ENCODE results near the gene FOXRED2. TPM values are rescaled to one million over a fixed set of nuclear protein-coding genes. Genes with fewer than 3 reads are reported as not detected.
"Not testable (repeated sequence)": the region's sequence is repeated elsewhere in the genome, so short reads cannot be mapped to it uniquely, and the experiment has no call there.

FOXRED2 gene
- total RNA-seq, 1 experiment from 2014 or later = 220 TPM

DNA sequence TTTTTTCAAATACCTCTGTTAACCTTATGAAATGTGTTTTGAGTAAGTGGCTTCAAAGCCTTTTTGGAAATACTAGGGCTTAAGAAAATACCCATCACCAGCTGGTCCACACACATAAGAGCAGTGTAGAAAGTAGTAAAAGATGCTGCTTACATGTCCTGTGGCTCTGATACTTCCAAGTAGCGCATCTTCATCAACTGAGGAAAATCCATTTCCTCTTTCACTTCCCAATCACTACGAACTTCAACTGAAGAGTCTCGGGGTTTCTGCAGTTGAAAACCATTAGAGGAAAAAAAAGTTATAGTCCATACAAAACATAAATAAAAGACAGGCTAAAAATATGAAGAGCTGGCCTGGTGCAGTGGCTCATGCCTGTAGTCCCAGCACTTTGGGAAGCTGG, 13.6 kb upstream of the FOXRED2 start:
- Mint-ChIP-seq H3K4me3 (ENCODE audit: unreplicated experiment) (no peak overlapping the region), H3K9me3 (ENCODE audit: unreplicated experiment) (no peaks in the 10 kb centered on the region), H3K27me3 (ENCODE audit: insufficient read depth, unreplicated experiment) (no peaks in the 10 kb centered on the region), H3K36me3 (ENCODE audit: insufficient read depth, unreplicated experiment) (peaks cover 96% of the 10 kb centered on the region), H3K4me1 (ENCODE audit: low read depth, unreplicated experiment) (no peaks in the 10 kb centered on the region), H3K27ac (ENCODE audit: unreplicated experiment) (no peak overlapping the region)
- intact Hi-C loops (cut with micrococcal nuclease; ENCODE audit: unreplicated experiment) = loop anchor here (10.0 kb wide), 1 partner anchor 254 kb away; the partner anchor contains the start of gene IFT27
- ChIA-PET POLR2A (no interaction called here), CTCF (no interaction called here)
- Histone ChIP-seq H3K36me3 (ENCODE audit: control insufficient read depth, insufficient read depth, low read length) (peaks cover 6% of the 10 kb centered on the region), H3K4me3 (ENCODE audit: low read depth, low read length) (no peak overlapping the region), H3K9me3 (no peaks in the 10 kb centered on the region), H3K27me3 (replicated peaks; ENCODE audit: control insufficient read depth, insufficient read depth, low read length) (no peaks in the 10 kb centered on the region), H3K4me1 (no peaks in the 10 kb centered on the region)
- BruUV-seq (replicated peaks) = no TSS peak
- TF ChIP-seq, protein P1, sequence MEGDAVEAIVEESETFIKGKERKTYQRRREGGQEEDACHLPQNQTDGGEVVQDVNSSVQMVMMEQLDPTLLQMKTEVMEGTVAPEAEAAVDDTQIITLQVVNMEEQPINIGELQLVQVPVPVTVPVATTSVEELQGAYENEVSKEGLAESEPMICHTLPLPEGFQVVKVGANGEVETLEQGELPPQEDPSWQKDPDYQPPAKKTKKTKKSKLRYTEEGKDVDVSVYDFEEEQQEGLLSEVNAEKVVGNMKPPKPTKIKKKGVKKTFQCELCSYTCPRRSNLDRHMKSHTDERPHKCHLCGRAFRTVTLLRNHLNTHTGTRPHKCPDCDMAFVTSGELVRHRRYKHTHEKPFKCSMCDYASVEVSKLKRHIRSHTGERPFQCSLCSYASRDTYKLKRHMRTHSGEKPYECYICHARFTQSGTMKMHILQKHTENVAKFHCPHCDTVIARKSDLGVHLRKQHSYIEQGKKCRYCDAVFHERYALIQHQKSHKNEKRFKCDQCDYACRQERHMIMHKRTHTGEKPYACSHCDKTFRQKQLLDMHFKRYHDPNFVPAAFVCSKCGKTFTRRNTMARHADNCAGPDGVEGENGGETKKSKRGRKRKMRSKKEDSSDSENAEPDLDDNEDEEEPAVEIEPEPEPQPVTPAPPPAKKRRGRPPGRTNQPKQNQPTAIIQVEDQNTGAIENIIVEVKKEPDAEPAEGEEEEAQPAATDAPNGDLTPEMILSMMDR (IDR thresholded peaks at IDR 0.05; ENCODE audit: insufficient read depth in 1 of 2, low read depth in 1 of 2, low read length in 1 of 2, severe bottlenecking in 1 of 2, unreplicated experiment in 1 of 2) = no peak
- DNase-seq = no peak

DNA sequence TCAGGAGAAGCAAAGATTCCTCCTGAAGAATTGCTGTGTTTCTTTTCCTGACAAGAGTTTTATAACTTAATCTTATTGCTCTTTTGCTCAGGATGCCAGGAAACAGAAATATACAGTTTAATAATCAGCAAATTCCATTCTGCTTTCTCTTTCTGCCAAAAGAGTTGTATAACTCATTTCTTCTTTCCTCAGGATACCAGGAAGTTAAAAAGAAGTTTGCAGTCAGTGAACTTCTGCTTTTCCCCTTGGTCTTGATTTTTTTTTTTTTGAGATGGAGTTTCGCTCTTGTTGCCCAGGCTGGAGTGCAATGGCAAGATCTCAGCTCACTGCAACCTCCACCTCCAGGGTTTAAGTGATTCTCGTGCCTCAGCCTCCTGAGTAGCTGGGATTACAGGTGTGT, 13.1 kb upstream of the FOXRED2 start:
- H3K27me3 ChIP-seq (replicated peaks; ENCODE audit: control insufficient read depth, insufficient read depth, low read length); H3K27ac Mint-ChIP-seq (ENCODE audit: unreplicated experiment); CTCF ChIA-PET; H3K4me3 Mint-ChIP-seq (ENCODE audit: unreplicated experiment); H3K4me1 Mint-ChIP-seq (ENCODE audit: low read depth, unreplicated experiment); H3K4me1 ChIP-seq; H3K36me3 ChIP-seq (ENCODE audit: control insufficient read depth, insufficient read depth, low read length); H3K9me3 ChIP-seq; BruUV-seq (replicated peaks); DNase-seq; POLR2A ChIA-PET; H3K4me3 ChIP-seq (ENCODE audit: low read depth, low read length); H3K9me3 Mint-ChIP-seq (ENCODE audit: unreplicated experiment); H3K27me3 Mint-ChIP-seq (ENCODE audit: insufficient read depth, unreplicated experiment): not testable (repeated sequence)
- peaks cover 96% of the 10 kb centered on the region for H3K36me3 Mint-ChIP-seq (ENCODE audit: insufficient read depth, unreplicated experiment)
- intact Hi-C loops (cut with micrococcal nuclease; ENCODE audit: unreplicated experiment) = loop anchor here (10.0 kb wide), 1 partner anchor 255 kb away; the partner anchor contains the start of gene IFT27

DNA sequence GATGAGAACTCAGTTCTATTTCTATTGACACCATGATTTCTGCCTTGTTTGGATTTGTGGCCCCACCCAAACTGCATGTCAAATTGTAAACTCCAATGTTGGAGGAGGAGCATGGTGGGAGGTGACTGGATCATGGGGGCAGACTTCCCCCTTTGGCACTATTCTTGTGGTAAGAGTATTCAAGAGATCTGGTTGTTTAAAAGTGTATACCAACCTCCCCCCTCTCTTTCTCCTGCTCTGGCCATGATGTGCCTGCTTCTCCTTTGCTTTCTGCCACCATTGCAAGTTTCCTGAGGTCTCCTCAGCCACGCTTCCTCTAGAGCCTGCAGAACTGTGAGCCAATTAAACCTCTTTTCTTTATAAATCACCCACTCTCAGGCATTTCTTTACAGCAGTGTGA, 7.9 kb upstream of the FOXRED2 start:
- ChIA-PET CTCF (no interaction called here), POLR2A (no interaction called here)
- no peaks in the 10 kb centered on the region for H3K4me1 ChIP-seq
- intact Hi-C loops (cut with micrococcal nuclease; ENCODE audit: unreplicated experiment) = no loop called here
- H3K27ac Mint-ChIP-seq (ENCODE audit: unreplicated experiment) = no peak overlapping the region
- H3K4me3 Mint-ChIP-seq (ENCODE audit: unreplicated experiment) = no peak overlapping the region
- H3K36me3 ChIP-seq (ENCODE audit: control insufficient read depth, insufficient read depth, low read length) = peaks cover 12% of the 10 kb centered on the region
- BruUV-seq (replicated peaks) = no TSS peak
- H3K4me3 ChIP-seq (ENCODE audit: low read depth, low read length) = no peak overlapping the region
- H3K9me3 Mint-ChIP-seq (ENCODE audit: unreplicated experiment) = no peaks in the 10 kb centered on the region
- H3K36me3 Mint-ChIP-seq (ENCODE audit: insufficient read depth, unreplicated experiment) = peaks cover 96% of the 10 kb centered on the region
- DNase-seq = no peak
- TF ChIP-seq, protein P1 (IDR thresholded peaks at IDR 0.05; ENCODE audit: insufficient read depth in 1 of 2, low read depth in 1 of 2, low read length in 1 of 2, severe bottlenecking in 1 of 2, unreplicated experiment in 1 of 2) = no peak
- H3K4me1 Mint-ChIP-seq (ENCODE audit: low read depth, unreplicated experiment) = peaks cover 12% of the 10 kb centered on the region
- H3K27me3 Mint-ChIP-seq (ENCODE audit: insufficient read depth, unreplicated experiment) = no peaks in the 10 kb centered on the region
- H3K27me3 ChIP-seq (replicated peaks; ENCODE audit: control insufficient read depth, insufficient read depth, low read length) = no peaks in the 10 kb centered on the region
- no peaks in the 10 kb centered on the region for H3K9me3 ChIP-seq

DNA sequence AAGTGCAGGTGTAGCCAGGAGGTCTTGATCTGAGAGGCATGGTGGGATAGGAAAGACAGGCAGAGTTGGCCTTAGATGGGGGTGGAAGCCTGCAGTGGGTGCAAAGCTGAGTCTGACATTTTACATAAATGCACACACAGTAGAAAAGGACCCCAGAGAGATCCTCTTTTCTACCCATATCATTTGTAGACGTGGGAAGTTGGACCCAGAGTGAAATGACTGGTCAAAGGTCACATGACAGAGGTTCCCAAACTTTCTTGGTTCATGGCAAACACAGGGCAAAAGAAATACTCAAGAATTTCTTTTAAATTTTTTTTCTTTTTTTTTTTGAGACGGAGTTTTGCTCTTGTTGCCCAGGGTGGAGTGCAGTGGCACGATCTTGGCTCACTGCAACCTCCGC, 6.2 kb upstream of the FOXRED2 start:
- no peaks in the 10 kb centered on the region for H3K27me3 Mint-ChIP-seq (ENCODE audit: insufficient read depth, unreplicated experiment)
- no peak for DNase-seq
- H3K36me3 Mint-ChIP-seq (ENCODE audit: insufficient read depth, unreplicated experiment) = peaks cover 89% of the 10 kb centered on the region
- Histone ChIP-seq H3K4me3 (ENCODE audit: low read depth, low read length) (no peak overlapping the region), H3K9me3 (no peaks in the 10 kb centered on the region), H3K36me3 (ENCODE audit: control insufficient read depth, insufficient read depth, low read length) (peaks cover 8% of the 10 kb centered on the region), H3K4me1 (no peaks in the 10 kb centered on the region), H3K27me3 (replicated peaks; ENCODE audit: control insufficient read depth, insufficient read depth, low read length) (no peaks in the 10 kb centered on the region)
- intact Hi-C loops (cut with micrococcal nuclease; ENCODE audit: unreplicated experiment) = no loop called here
- no peaks in the 10 kb centered on the region for H3K9me3 Mint-ChIP-seq (ENCODE audit: unreplicated experiment)
- POLR2A ChIA-PET = no interaction called here
- TF ChIP-seq, protein P1 (IDR thresholded peaks at IDR 0.05; ENCODE audit: insufficient read depth in 1 of 2, low read depth in 1 of 2, low read length in 1 of 2, severe bottlenecking in 1 of 2, unreplicated experiment in 1 of 2) = no peak
- peaks cover 12% of the 10 kb centered on the region for H3K4me1 Mint-ChIP-seq (ENCODE audit: low read depth, unreplicated experiment)
- BruUV-seq (replicated peaks) = no TSS peak
- H3K4me3 Mint-ChIP-seq (ENCODE audit: unreplicated experiment) = no peak overlapping the region
- no peak overlapping the region for H3K27ac Mint-ChIP-seq (ENCODE audit: unreplicated experiment)
- CTCF ChIA-PET = no interaction called here

Data from Caco-2 (cell line).